HCT116 (cell line): Measurements from ENCODE around the gene SLC46A1. TPM values are rescaled to one million over a fixed set of nuclear protein-coding genes. Genes with fewer than 3 reads are reported as not detected.

Experiments used
- ATAC-seq: fragments of 200-7000 bp; cut with Tn5 transposase; 2 replicates; pipeline ENCODE4 v1.9.1; 2020; ENCODE audit warnings: mild to moderate bottlenecking, moderate library complexity
- BruUV-seq: library from RNA; stranded (reverse); fragments of 400-500 nt; replicated peaks from 2 replicates; lab custom pipeline; 2021; lab: Mats Ljungman, UMichigan
- CTCF ChIA-PET: fragments of 300-600 bp; sonication (Branson Sonifier 250); formaldehyde crosslinking; loops from one replicate; lab custom pipeline; 2021; ENCODE audit warnings: antibody characterized with exemption; lab: Charles Lee
- POLR2A ChIA-PET: fragments of 300-600, 350-600 bp; sonication (Branson Sonifier 250); formaldehyde crosslinking; loops from one replicate; lab custom pipeline; 2021; ENCODE audit warnings: antibody characterized with exemption; lab: Charles Lee
- RAD21 ChIA-PET, 2 experiments: fragments of 300-600 bp; sonication (Branson Sonifier 250); formaldehyde crosslinking; loops; one replicate each; lab custom pipeline; 2023; ENCODE audit warnings: low total read pairs in 2 of 2; ENCODE audit not compliant: uncharacterized antibody in 2 of 2, unreplicated experiment in 2 of 2, low non-redundant PET in 1 of 2; lab: Charles Lee
- DNase-seq: peaks from one replicate; pipeline ENCODE4 v3.0.0-alpha.2; 2010; ENCODE audit warnings: low read depth, low spot score
- H2AFZ ChIP-seq: fragments of 200-600 bp; shearing (Covaris generic), sonication (generic); 2 replicates; pipeline ENCODE4 v1.6.1; 2017; ENCODE audit warnings: low read depth, mixed run types, mixed read lengths, antibody characterized with exemption, low read length; ENCODE audit not compliant: poor library complexity, severe bottlenecking
- H3K27ac ChIP-seq: 2 replicates; pipeline ENCODE4 v1.5.1; 2012; ENCODE audit warnings: low read depth, low read length
- H3K27me3 ChIP-seq: fragments of 200-600 bp; sonication (generic); 2 replicates; pipeline ENCODE4 v1.6.1; 2016; ENCODE audit warnings: mixed run types, low read length, mixed read lengths; ENCODE audit not compliant: insufficient read depth
- H3K36me3 ChIP-seq, 2 experiments: fragments of 200-500 bp in 1 of 2; fragments of 200-600 bp in 1 of 2; sonication (Bioruptor generic) in 1 of 2; sonication (generic) in 1 of 2; 2 replicates each; pipeline versions ENCODE4 v1.5.1 to v1.6.1; 2014 to 2016; ENCODE audit warnings: low read length in 2 of 2, inconsistent platforms in 1 of 2, mixed read lengths in 1 of 2, mixed run types in 1 of 2; ENCODE audit not compliant: insufficient read depth in 2 of 2, control insufficient read depth in 1 of 2
- H3K4me1 ChIP-seq, 2 experiments: fragments of 200-600 bp in 1 of 2; sonication (generic) in 1 of 2; 2 replicates each; pipeline versions ENCODE4 v1.5.1 to v1.6.1; 2012 to 2017; ENCODE audit warnings: low read length in 2 of 2, inconsistent platforms in 1 of 2, mild to moderate bottlenecking in 1 of 2, mixed read lengths in 1 of 2, mixed run types in 1 of 2, moderate library complexity in 1 of 2; ENCODE audit not compliant: insufficient read depth in 2 of 2, control insufficient read depth in 1 of 2
- H3K4me2 ChIP-seq: fragments of 200-600 bp; sonication (generic); 2 replicates; pipeline ENCODE4 v1.6.1; 2017; ENCODE audit warnings: mixed run types, low read length, mixed read lengths
- H3K4me3 ChIP-seq, 2 experiments: fragments of 200-600 bp in 1 of 2; sonication (generic) in 1 of 2; replicated peaks in 1 of 2; 2 replicates each; pipeline ENCODE4 v1.5.1; 2011 to 2016; ENCODE audit warnings: low read length in 2 of 2, control low read depth in 1 of 2, low read depth in 1 of 2, mild to moderate bottlenecking in 1 of 2, mixed read lengths in 1 of 2, mixed run types in 1 of 2
- H3K79me2 ChIP-seq: fragments of 200-600 bp; sonication (generic); 2 replicates; pipeline ENCODE4 v1.6.1; 2017; ENCODE audit warnings: mild to moderate bottlenecking, mixed run types, low read length, moderate library complexity, mixed read lengths; ENCODE audit not compliant: insufficient read depth
- H3K9ac ChIP-seq: fragments of 200-600 bp; sonication (generic); 2 replicates; pipeline ENCODE4 v1.6.1; 2016; ENCODE audit warnings: low read length, mixed read lengths
- H3K9me2 ChIP-seq: fragments of 200-600 bp; sonication (generic), shearing (Covaris generic); 2 replicates; pipeline ENCODE4 v1.6.1; 2017; ENCODE audit warnings: mixed run types, mild to moderate bottlenecking, moderate library complexity; ENCODE audit not compliant: insufficient read depth
- H3K9me3 ChIP-seq, 2 experiments: fragments of 200-500 bp in 1 of 2; fragments of 200-600 bp in 1 of 2; sonication (Bioruptor generic) in 1 of 2; sonication (generic) in 1 of 2; 2 replicates each; pipeline ENCODE4 v1.6.1; 2014 to 2017; ENCODE audit warnings: low read length in 2 of 2, mixed read lengths in 2 of 2, inconsistent platforms in 1 of 2, low read depth in 1 of 2, mild to moderate bottlenecking in 1 of 2, mixed run types in 1 of 2, moderate library complexity in 1 of 2; ENCODE audit not compliant: control insufficient read depth in 1 of 2, insufficient read depth in 1 of 2
- H4K20me1 ChIP-seq: fragments of 200-600 bp; sonication (generic), shearing (Covaris generic); 2 replicates; pipeline ENCODE4 v1.6.1; 2017; ENCODE audit warnings: mixed run types, mild to moderate bottlenecking, moderate library complexity; ENCODE audit not compliant: insufficient read depth
- CEBPB ChIP-seq: IDR thresholded peaks from 2 replicates; pipeline ENCODE4 v1.6.1; 2012; ENCODE audit warnings: low read depth
- EZH2 ChIP-seq: fragments of 200-600 bp; sonication (generic); IDR thresholded peaks from 2 replicates; pipeline ENCODE4 v1.6.1; 2017; ENCODE audit warnings: antibody characterized with exemption, mixed run types
- EZH2phosphoT487 ChIP-seq: fragments of 200-600 bp; IDR thresholded peaks from 2 replicates; pipeline ENCODE4 v1.6.1; 2018; ENCODE audit warnings: antibody characterized with exemption, borderline replicate concordance
- FOSL1 ChIP-seq: IDR thresholded peaks from 2 replicates; pipeline ENCODE4 v1.6.1; 2012; ENCODE audit warnings: low read depth
- JUND ChIP-seq: IDR thresholded peaks from 2 replicates; pipeline ENCODE4 v1.6.1; 2012
- POLR2A ChIP-seq: IDR thresholded peaks from 2 replicates; pipeline ENCODE4 v1.7.0; 2011; ENCODE audit warnings: borderline replicate concordance; ENCODE audit not compliant: insufficient read depth, insufficient read length; ENCODE audit errors: extremely low read depth
- POLR2AphosphoS5 ChIP-seq: IDR thresholded peaks from 2 replicates; pipeline ENCODE4 v1.6.1; 2011; ENCODE audit warnings: mild to moderate bottlenecking, low read depth, low read length, moderate library complexity
- RAD21 ChIP-seq: IDR thresholded peaks from 2 replicates; pipeline ENCODE4 v1.6.1; 2012; ENCODE audit warnings: low read depth, mild to moderate bottlenecking
- SIN3A ChIP-seq: IDR thresholded peaks from 2 replicates; pipeline ENCODE4 v1.6.1; 2012; ENCODE audit warnings: low read depth
- SRF ChIP-seq: IDR thresholded peaks from 2 replicates; pipeline ENCODE4 v1.6.1; 2012; ENCODE audit warnings: low read depth
- TCF7L2 ChIP-seq: IDR thresholded peaks from 2 replicates; pipeline ENCODE4 v1.7.0; 2011; ENCODE audit warnings: borderline replicate concordance, inconsistent platforms; ENCODE audit not compliant: insufficient read depth, insufficient read length; ENCODE audit errors: extremely low read depth
- YY1 ChIP-seq: IDR thresholded peaks from 2 replicates; pipeline ENCODE4 v1.6.1; 2011; ENCODE audit warnings: low read length, low read depth, moderate library complexity, mild to moderate bottlenecking; ENCODE audit not compliant: insufficient replicate concordance; ENCODE audit errors: extremely low read depth
- ZFX ChIP-seq: fragments of 450-650 bp; IDR thresholded peaks from 2 replicates; pipeline ENCODE4 v1.6.1; 2017
- ZNF274 ChIP-seq: fragments of 200-500 bp; sonication (Bioruptor generic); IDR thresholded peaks from 2 replicates; pipeline ENCODE4 v1.6.1; 2014; ENCODE audit warnings: mild to moderate bottlenecking, low read depth, low read length, inconsistent platforms
- intact Hi-C: fragments of 100-400 bp; cut with micrococcal nuclease; formaldehyde crosslinking; loops from 2 replicates; pipeline ENCODE4 v1.10.0; 2022
- total RNA-seq: library from RNA; stranded (reverse); gene quantifications from one replicate; pipeline ENCODE4 v1.2.1, GENCODE V29; 2021; ENCODE audit not compliant: unreplicated experiment
- TF ChIP-seq, protein P1 (sequence below), 3 experiments: fragments of 200-600 bp in 1 of 3; sonication (generic) in 1 of 3; IDR thresholded peaks in 2 of 3; conservative IDR thresholded peaks in 1 of 3; 2 replicates each; pipeline ENCODE4 v1.5.1; 2012 to 2017; ENCODE audit warnings: low read depth in 2 of 3, low read length in 2 of 3, antibody characterized with exemption in 1 of 3, borderline replicate concordance in 1 of 3, control low read depth in 1 of 3, mild to moderate bottlenecking in 1 of 3, mixed read lengths in 1 of 3, mixed run types in 1 of 3, moderate library complexity in 1 of 3; ENCODE audit not compliant: insufficient read depth in 1 of 3
- TF ChIP-seq, protein P2 (sequence below): IDR thresholded peaks from 2 replicates; pipeline ENCODE4 v1.6.1; 2012
- TF ChIP-seq, protein P3 (sequence below): IDR thresholded peaks from 2 replicates; pipeline ENCODE4 v1.6.1; 2012; ENCODE audit warnings: low read depth
- TF ChIP-seq, protein P4 (sequence below): IDR thresholded peaks from 2 replicates; pipeline ENCODE4 v1.6.1; 2012
- TF ChIP-seq, protein P5 (sequence below): IDR thresholded peaks from 2 replicates; pipeline ENCODE4 v1.6.1; 2011; ENCODE audit warnings: mild to moderate bottlenecking, low read length, moderate library complexity; ENCODE audit not compliant: insufficient replicate concordance; ENCODE audit errors: extremely low read depth

Gene SLC46A1
- total RNA-seq, 1 experiment from 2014 or later: 17.8 TPM

- ChIA-PET RAD21 (no interaction called here), CTCF (no interaction called here), POLR2A (no interaction called here)
- Histone ChIP-seq H3K9me2 (no peaks in the 10 kb centered on the region), H3K9ac (no peak overlapping the region), H3K79me2 (no peaks in the 10 kb centered on the region), H3K36me3 (peaks cover 14 to 21% of the 10 kb centered on the region in 2 experiments; a peak in 3 of 4 replicates), H3K9me3 (no peaks in the 10 kb centered on the region), H4K20me1 (no peaks in the 10 kb centered on the region), H3K4me2 (no peak overlapping the region), H2AFZ (no peak overlapping the region), H3K27ac (no peak overlapping the region), H3K4me1 (no peaks in the 10 kb centered on the region), H3K27me3 (no peaks in the 10 kb centered on the region), H3K4me3 (no peak overlapping the region)
- no TSS peak for BruUV-seq
- ATAC-seq: no peak
- intact Hi-C loops: no loop called here
- no peak for DNase-seq
- TF ChIP-seq, protein P1, sequence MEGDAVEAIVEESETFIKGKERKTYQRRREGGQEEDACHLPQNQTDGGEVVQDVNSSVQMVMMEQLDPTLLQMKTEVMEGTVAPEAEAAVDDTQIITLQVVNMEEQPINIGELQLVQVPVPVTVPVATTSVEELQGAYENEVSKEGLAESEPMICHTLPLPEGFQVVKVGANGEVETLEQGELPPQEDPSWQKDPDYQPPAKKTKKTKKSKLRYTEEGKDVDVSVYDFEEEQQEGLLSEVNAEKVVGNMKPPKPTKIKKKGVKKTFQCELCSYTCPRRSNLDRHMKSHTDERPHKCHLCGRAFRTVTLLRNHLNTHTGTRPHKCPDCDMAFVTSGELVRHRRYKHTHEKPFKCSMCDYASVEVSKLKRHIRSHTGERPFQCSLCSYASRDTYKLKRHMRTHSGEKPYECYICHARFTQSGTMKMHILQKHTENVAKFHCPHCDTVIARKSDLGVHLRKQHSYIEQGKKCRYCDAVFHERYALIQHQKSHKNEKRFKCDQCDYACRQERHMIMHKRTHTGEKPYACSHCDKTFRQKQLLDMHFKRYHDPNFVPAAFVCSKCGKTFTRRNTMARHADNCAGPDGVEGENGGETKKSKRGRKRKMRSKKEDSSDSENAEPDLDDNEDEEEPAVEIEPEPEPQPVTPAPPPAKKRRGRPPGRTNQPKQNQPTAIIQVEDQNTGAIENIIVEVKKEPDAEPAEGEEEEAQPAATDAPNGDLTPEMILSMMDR (IDR thresholded peaks at IDR 0.05 in 2 of 3, conservative IDR thresholded peaks at IDR 0.05 in 1 of 3; ENCODE audit: borderline replicate concordance in 1 of 3, insufficient read depth in 1 of 3, low read depth in 2 of 3, low read length in 2 of 3): no peak
- TF ChIP-seq, protein P2, sequence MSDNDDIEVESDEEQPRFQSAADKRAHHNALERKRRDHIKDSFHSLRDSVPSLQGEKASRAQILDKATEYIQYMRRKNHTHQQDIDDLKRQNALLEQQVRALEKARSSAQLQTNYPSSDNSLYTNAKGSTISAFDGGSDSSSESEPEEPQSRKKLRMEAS: no peak
- TF ChIP-seq POLR2AphosphoS5 (no peak), ZFX (no peak), RAD21 (no peak), JUND (no peak), CEBPB (no peak), YY1 (no peak), SIN3A (no peak), POLR2A (no peak), ZNF274 (no peak), SRF (no peak), TCF7L2 (no peak), EZH2 (no peak), EZH2phosphoT487 (no peak), FOSL1 (no peak)
- TF ChIP-seq, protein P3, sequence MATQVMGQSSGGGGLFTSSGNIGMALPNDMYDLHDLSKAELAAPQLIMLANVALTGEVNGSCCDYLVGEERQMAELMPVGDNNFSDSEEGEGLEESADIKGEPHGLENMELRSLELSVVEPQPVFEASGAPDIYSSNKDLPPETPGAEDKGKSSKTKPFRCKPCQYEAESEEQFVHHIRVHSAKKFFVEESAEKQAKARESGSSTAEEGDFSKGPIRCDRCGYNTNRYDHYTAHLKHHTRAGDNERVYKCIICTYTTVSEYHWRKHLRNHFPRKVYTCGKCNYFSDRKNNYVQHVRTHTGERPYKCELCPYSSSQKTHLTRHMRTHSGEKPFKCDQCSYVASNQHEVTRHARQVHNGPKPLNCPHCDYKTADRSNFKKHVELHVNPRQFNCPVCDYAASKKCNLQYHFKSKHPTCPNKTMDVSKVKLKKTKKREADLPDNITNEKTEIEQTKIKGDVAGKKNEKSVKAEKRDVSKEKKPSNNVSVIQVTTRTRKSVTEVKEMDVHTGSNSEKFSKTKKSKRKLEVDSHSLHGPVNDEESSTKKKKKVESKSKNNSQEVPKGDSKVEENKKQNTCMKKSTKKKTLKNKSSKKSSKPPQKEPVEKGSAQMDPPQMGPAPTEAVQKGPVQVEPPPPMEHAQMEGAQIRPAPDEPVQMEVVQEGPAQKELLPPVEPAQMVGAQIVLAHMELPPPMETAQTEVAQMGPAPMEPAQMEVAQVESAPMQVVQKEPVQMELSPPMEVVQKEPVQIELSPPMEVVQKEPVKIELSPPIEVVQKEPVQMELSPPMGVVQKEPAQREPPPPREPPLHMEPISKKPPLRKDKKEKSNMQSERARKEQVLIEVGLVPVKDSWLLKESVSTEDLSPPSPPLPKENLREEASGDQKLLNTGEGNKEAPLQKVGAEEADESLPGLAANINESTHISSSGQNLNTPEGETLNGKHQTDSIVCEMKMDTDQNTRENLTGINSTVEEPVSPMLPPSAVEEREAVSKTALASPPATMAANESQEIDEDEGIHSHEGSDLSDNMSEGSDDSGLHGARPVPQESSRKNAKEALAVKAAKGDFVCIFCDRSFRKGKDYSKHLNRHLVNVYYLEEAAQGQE: no peak
- TF ChIP-seq, protein P4, sequence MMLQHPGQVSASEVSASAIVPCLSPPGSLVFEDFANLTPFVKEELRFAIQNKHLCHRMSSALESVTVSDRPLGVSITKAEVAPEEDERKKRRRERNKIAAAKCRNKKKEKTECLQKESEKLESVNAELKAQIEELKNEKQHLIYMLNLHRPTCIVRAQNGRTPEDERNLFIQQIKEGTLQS: no peak
- TF ChIP-seq, protein P5, sequence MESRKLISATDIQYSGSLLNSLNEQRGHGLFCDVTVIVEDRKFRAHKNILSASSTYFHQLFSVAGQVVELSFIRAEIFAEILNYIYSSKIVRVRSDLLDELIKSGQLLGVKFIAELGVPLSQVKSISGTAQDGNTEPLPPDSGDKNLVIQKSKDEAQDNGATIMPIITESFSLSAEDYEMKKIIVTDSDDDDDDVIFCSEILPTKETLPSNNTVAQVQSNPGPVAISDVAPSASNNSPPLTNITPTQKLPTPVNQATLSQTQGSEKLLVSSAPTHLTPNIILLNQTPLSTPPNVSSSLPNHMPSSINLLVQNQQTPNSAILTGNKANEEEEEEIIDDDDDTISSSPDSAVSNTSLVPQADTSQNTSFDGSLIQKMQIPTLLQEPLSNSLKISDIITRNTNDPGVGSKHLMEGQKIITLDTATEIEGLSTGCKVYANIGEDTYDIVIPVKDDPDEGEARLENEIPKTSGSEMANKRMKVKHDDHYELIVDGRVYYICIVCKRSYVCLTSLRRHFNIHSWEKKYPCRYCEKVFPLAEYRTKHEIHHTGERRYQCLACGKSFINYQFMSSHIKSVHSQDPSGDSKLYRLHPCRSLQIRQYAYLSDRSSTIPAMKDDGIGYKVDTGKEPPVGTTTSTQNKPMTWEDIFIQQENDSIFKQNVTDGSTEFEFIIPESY: no peak
These were observed 7.6 kb downstream of the SLC46A1 start for GRCh38 chr17:28398280-28398981.
